ENCODE results near the gene RFESD.

- TF ChIP-seq, protein P1, sequence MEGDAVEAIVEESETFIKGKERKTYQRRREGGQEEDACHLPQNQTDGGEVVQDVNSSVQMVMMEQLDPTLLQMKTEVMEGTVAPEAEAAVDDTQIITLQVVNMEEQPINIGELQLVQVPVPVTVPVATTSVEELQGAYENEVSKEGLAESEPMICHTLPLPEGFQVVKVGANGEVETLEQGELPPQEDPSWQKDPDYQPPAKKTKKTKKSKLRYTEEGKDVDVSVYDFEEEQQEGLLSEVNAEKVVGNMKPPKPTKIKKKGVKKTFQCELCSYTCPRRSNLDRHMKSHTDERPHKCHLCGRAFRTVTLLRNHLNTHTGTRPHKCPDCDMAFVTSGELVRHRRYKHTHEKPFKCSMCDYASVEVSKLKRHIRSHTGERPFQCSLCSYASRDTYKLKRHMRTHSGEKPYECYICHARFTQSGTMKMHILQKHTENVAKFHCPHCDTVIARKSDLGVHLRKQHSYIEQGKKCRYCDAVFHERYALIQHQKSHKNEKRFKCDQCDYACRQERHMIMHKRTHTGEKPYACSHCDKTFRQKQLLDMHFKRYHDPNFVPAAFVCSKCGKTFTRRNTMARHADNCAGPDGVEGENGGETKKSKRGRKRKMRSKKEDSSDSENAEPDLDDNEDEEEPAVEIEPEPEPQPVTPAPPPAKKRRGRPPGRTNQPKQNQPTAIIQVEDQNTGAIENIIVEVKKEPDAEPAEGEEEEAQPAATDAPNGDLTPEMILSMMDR (IDR thresholded peaks at IDR 0.05) = no peak
- TF ChIP-seq EP300 (IDR thresholded peaks at IDR 0.05) (no peak), POLR2A (IDR thresholded peaks at IDR 0.05) (no peak)
These were observed 33.1 kb upstream of the RFESD start for GRCh38 chr5:95613514-95613913.
